HepG2 (cell line): Measurements from ENCODE around the gene PPP1R7. TPM values are rescaled to one million over a fixed set of nuclear protein-coding genes. Genes with fewer than 3 reads are reported as not detected.

Experiments used
- ARHGAP35 ChIP-seq: sonication (generic); formaldehyde crosslinking; IDR thresholded peaks from 2 replicates; pipeline ENCODE4 v1.9.0; 2022; ENCODE audit warnings: mild to moderate bottlenecking, inconsistent platforms, moderate library complexity, missing genetic modification reagents, borderline replicate concordance
- BCL3 ChIP-seq: sonication (generic); formaldehyde crosslinking; IDR thresholded peaks from 2 replicates; pipeline ENCODE4 v1.5.1; 2020; ENCODE audit warnings: mild to moderate bottlenecking, missing genetic modification reagents, moderate library complexity
- CREM ChIP-seq, 2 experiments: sonication (generic) in 1 of 2; formaldehyde crosslinking in 1 of 2; IDR thresholded peaks; 2 replicates each; pipeline versions ENCODE4 v1.4.0 to v1.6.1; 2016 to 2020; ENCODE audit warnings: antibody characterized with exemption in 1 of 2, mild to moderate bottlenecking in 1 of 2, missing genetic modification reagents in 1 of 2
- NONO ChIP-seq, 2 experiments: fragments of 450-650 bp in 1 of 2; sonication (generic) in 1 of 2; formaldehyde crosslinking in 1 of 2; IDR thresholded peaks in 1 of 2; conservative IDR thresholded peaks in 1 of 2; 2 replicates each; pipeline versions ENCODE4 v1.6.1 to v1.8.0; 2017 to 2022; ENCODE audit warnings: mild to moderate bottlenecking in 1 of 2, missing genetic modification reagents in 1 of 2, moderate library complexity in 1 of 2
- PBX3 ChIP-seq: sonication (generic); formaldehyde crosslinking; IDR thresholded peaks from 2 replicates; pipeline ENCODE4 v1.8.1; 2023; ENCODE audit warnings: missing genetic modification reagents, inconsistent platforms, borderline replicate concordance
- POLR2A ChIP-seq, 2 experiments: IDR thresholded peaks; 2 replicates each; pipeline ENCODE4 v1.6.1; 2011; ENCODE audit warnings: low read depth in 2 of 2, low read length in 2 of 2, mild to moderate bottlenecking in 1 of 2, moderate library complexity in 1 of 2; ENCODE audit not compliant: insufficient read depth in 1 of 2
- PRDM15 ChIP-seq: sonication (generic); formaldehyde crosslinking; IDR thresholded peaks from 2 replicates; pipeline ENCODE4 v1.4.0; 2020; ENCODE audit warnings: missing genetic modification reagents
- RFX3 ChIP-seq: IDR thresholded peaks from 2 replicates; pipeline ENCODE4 v1.6.1; 2016; ENCODE audit warnings: missing biosample characterization, missing genetic modification reagents
- RXRA ChIP-seq: sonication (generic); formaldehyde crosslinking; IDR thresholded peaks from 2 replicates; pipeline ENCODE4 v1.5.1; 2020; ENCODE audit warnings: missing genetic modification reagents
- SNAPC5 ChIP-seq: sonication (generic); formaldehyde crosslinking; IDR thresholded peaks from 2 replicates; pipeline ENCODE4 v1.8.1; 2023; ENCODE audit warnings: mild to moderate bottlenecking, missing genetic modification reagents, borderline replicate concordance
- SOX13 ChIP-seq, 3 experiments: fragments of 450-650 bp in 1 of 3; sonication (generic) in 1 of 3; formaldehyde crosslinking in 1 of 3; IDR thresholded peaks in 2 of 3; conservative IDR thresholded peaks in 1 of 3; 2 replicates each; pipeline versions ENCODE4 v1.5.0 to v1.6.1; 2016 to 2020; ENCODE audit warnings: antibody characterized with exemption in 1 of 3, mild to moderate bottlenecking in 1 of 3, missing compliant biosample characterization in 1 of 3, missing genetic modification reagents in 1 of 3, moderate library complexity in 1 of 3
- SP5 ChIP-seq: IDR thresholded peaks from 2 replicates; pipeline ENCODE4 v1.6.1; 2016; ENCODE audit warnings: low read depth, borderline replicate concordance
- XBP1 ChIP-seq: sonication (generic); formaldehyde crosslinking; IDR thresholded peaks from 2 replicates; pipeline ENCODE4 v1.5.0; 2020; ENCODE audit warnings: missing genetic modification reagents
- ZFY ChIP-seq: sonication (generic); formaldehyde crosslinking; IDR thresholded peaks from 2 replicates; pipeline ENCODE4 v1.4.0; 2020; ENCODE audit warnings: missing genetic modification reagents
- ZNF280D ChIP-seq: sonication (generic); formaldehyde crosslinking; IDR thresholded peaks from 2 replicates; pipeline ENCODE4 v1.5.1; 2020; ENCODE audit warnings: mild to moderate bottlenecking, missing genetic modification reagents
- ZNF549 ChIP-seq: sonication (generic); formaldehyde crosslinking; IDR thresholded peaks from 2 replicates; pipeline ENCODE4 v1.5.0; 2020; ENCODE audit warnings: missing genetic modification reagents
- ZSCAN29 ChIP-seq: sonication (generic); formaldehyde crosslinking; conservative IDR thresholded peaks from 2 replicates; pipeline ENCODE4 v1.4.0; 2020; ENCODE audit warnings: mild to moderate bottlenecking, missing genetic modification reagents
- ZSCAN30 ChIP-seq: sonication (generic); formaldehyde crosslinking; IDR thresholded peaks from 2 replicates; pipeline ENCODE4 v1.5.0; 2020; ENCODE audit warnings: mild to moderate bottlenecking, missing genetic modification reagents
- polyA plus RNA-seq, 8 experiments: library from polyadenylated mRNA; depleted of rRNA in 3 of 8; stranded (reverse) in 7 of 8; unstranded in 1 of 8; fragments of >200 nt; fragmentation: Illumina TruSeq in 4 of 8; extraction: Trizol in 4 of 8; gene quantifications; 2 replicates each; pipeline versions ENCODE4 v1.2.1 to v1.2.3, GENCODE V29; 2011 to 2016; ENCODE audit warnings: low read depth in 4 of 8, missing spikeins in 1 of 8, mixed read lengths in 1 of 8; ENCODE audit not compliant: insufficient read depth in 1 of 8
- total RNA-seq, 5 experiments: library from RNA; depleted of rRNA; stranded (reverse); fragments of >200 nt; fragmentation: Illumina TruSeq; extraction: Trizol; gene quantifications; 2 replicates each; pipeline ENCODE4 v1.2.3, GENCODE V29; 2016; ENCODE audit warnings: low read depth in 1 of 5

The PPP1R7 gene
- total and polyA plus RNA-seq, 2 of the 13 experiments (the other 11 are each of a cell fraction or from before 2014, with no cell fraction given): 33.3 to 67.9 TPM

- peak; percentile 46; the same call in 1 of the 2 replicates for TF ChIP-seq ZSCAN30 (CRISPR knock-in tag)
- no peak for TF ChIP-seq ZNF280D (CRISPR knock-in tag)
- no peak for TF ChIP-seq ZNF549
- TF ChIP-seq ARHGAP35: no peak
- peak; percentile 57; the same call in 1 of the 2 replicates for TF ChIP-seq PRDM15 (CRISPR knock-in tag)
- TF ChIP-seq PBX3: no peak
- no peak for TF ChIP-seq SOX13 (IDR thresholded peaks at IDR 0.05)
- 0 out of 4 replicates have a peak, but pooled peaks of 1 of the 2 experiments have one; percentile 8 for TF ChIP-seq SOX13 (CRISPR knock-in tag; conservative IDR thresholded peaks at IDR 0.05 in 1 of 2, IDR thresholded peaks at IDR 0.05 in 1 of 2)
- peak; percentile 73 for TF ChIP-seq CREM (IDR thresholded peaks at IDR 0.05)
- no peak for TF ChIP-seq CREM (CRISPR knock-in tag; IDR thresholded peaks at IDR 0.05)
- TF ChIP-seq XBP1 (CRISPR knock-in tag): no peak
- TF ChIP-seq RFX3 (CRISPR knock-in tag): no peak
- no peak for TF ChIP-seq ZSCAN29 (CRISPR knock-in tag)
- peak; percentile 88 for TF ChIP-seq ZFY (CRISPR knock-in tag)
- TF ChIP-seq SNAPC5 (CRISPR knock-in tag): no peak
- TF ChIP-seq NONO (IDR thresholded peaks at IDR 0.05): no peak
- peak; percentile 64 for TF ChIP-seq NONO (CRISPR knock-in tag; conservative IDR thresholded peaks at IDR 0.05)
- 0 out of 2 replicates have a peak, but pooled peaks have one; percentile 8 for TF ChIP-seq SP5 (CRISPR knock-in tag)
- peak; percentile 72 to 90 for TF ChIP-seq POLR2A (IDR thresholded peaks at IDR 0.05; ENCODE audit: insufficient read depth in 1 of 2, low read depth in 2 of 2, low read length in 2 of 2)
- TF ChIP-seq RXRA (CRISPR knock-in tag): peak; percentile 67; the same call in 1 of the 2 replicates
- peak; percentile 9; the same call in 1 of the 2 replicates for TF ChIP-seq BCL3 (CRISPR knock-in tag)
These were observed at the start of gene PPP1R7 (continued) for GRCh38 chr2:241149925-241150659.
